ENCODE measurements around the gene BRIX1.

The BRIX1 gene

DNA sequence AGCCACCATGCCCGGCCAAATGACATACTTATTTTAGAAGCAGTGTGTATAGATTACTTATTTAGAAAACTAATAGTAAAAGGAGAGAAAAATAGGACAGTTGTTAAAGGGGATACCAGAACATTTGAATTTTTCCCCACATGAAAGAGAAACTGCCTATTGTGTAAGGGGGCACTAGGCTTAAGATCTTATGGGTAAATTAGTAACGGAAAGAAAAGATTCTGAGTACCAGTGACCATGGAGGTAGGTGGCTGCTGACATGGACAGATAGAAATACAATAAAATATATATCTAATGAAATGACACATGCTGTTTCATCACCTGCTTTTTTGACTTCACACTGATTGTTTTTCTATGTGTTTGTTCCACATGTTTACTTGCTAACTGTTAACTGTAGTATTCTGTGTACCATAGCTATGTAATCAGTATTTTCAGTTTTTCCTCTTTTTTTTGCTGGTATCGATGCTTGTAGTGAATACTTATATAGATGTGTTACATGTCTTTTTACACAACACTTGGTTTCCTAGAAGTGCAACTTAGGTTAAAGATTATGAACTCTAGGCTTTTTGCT lies 10.9 kb downstream of the BRIX1 start:
- no peak overlapping the region for H3K27ac ChIP-seq

DNA sequence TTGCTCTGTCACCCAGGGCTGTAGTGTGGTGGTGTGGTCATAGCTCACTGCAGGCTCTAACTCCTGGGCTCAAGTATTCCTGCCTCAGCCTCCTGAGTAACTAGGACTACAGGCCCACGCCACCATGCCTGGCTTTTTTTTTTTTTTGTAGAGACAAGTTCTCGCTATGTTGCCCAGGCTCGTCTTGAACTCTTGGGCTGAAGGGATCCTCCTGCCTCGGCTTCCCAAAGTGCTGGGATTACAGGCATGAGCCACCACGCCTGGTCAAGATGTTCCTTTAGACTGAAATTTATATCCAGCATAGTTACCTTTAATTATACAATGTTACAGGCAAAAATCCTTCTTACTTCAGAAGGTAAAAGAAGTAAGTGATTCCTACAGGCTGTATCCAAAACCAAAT lies 12.3 kb downstream of the BRIX1 start:
- H3K27ac ChIP-seq, result no peak overlapping the region; the same call in 1 of the 2 replicates

More for the DNA sequence above, 10.9 kb downstream of the BRIX1 start:
- TF ChIP-seq, protein P1, sequence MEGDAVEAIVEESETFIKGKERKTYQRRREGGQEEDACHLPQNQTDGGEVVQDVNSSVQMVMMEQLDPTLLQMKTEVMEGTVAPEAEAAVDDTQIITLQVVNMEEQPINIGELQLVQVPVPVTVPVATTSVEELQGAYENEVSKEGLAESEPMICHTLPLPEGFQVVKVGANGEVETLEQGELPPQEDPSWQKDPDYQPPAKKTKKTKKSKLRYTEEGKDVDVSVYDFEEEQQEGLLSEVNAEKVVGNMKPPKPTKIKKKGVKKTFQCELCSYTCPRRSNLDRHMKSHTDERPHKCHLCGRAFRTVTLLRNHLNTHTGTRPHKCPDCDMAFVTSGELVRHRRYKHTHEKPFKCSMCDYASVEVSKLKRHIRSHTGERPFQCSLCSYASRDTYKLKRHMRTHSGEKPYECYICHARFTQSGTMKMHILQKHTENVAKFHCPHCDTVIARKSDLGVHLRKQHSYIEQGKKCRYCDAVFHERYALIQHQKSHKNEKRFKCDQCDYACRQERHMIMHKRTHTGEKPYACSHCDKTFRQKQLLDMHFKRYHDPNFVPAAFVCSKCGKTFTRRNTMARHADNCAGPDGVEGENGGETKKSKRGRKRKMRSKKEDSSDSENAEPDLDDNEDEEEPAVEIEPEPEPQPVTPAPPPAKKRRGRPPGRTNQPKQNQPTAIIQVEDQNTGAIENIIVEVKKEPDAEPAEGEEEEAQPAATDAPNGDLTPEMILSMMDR (IDR thresholded peaks at IDR 0.05), result no peak
- no peak for TF ChIP-seq ZFX (IDR thresholded peaks at IDR 0.05; ENCODE audit: borderline replicate concordance)

DNA sequence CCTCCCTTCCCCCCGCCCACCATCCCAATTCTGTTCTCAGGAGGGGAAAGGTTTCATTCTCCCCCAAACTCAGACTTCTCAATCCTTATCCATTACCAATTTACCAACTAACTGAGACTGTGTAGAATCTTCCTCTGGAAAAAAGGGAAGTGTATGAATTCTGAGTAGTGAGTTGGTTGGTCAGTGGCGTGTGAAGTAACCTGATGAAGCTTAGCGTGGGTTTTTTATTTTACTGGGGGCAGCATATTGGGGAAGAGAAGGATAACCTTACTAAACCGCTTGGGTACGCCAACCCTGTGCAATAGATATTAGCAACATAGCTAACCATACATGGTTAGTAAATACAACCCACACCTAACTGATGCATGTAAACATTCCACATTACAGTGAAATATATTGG lies 12.8 kb downstream of the BRIX1 start:
- peak overlapping the region; percentile 91; the same call in 1 of the 2 replicates for H3K27ac ChIP-seq
- TF ChIP-seq, protein P1 (IDR thresholded peaks at IDR 0.05), result no peak
- no peak for TF ChIP-seq ZFX (IDR thresholded peaks at IDR 0.05; ENCODE audit: borderline replicate concordance)

More for the DNA sequence above, 12.3 kb downstream of the BRIX1 start:
- TF ChIP-seq, protein P1 (IDR thresholded peaks at IDR 0.05), result no peak
- no peak for TF ChIP-seq ZFX (IDR thresholded peaks at IDR 0.05; ENCODE audit: borderline replicate concordance)

DNA sequence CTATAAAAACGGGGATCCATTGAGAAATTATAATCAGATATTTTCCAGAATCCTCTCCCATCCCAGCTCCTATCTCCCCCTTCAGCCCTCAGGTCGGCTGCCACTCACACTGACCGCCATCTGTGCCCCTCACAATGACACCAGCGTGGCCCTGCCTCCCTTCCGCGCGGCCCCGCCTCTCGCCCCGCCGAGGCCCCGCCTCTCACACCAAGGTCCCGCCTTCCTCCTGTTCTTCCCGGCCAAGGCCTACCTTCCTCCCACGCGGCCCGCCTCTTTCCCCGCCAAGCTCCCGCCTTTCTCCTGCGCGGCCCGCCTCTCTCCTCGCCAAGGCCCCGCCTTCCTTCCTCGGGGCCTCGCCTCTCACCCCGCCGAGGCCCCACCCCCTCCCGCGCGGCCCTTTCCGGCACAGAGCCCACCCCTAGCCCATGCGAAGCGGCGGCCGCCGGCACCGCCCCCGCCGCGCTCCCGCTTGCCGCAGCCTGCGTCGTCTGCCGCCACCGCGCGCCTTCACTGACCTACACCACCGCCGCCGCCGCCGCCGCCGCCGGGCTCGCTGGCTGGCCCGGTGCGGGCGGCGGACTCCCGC lies 13.7 kb downstream of the BRIX1 start, which contains the start of gene DNAJC21:
DNAJC21 (plus strand) TSS at position 426 of the 586 bp plus-strand sequence. CDS start 261 bp downstream, outside the sequence.
- peak within 1 kb of the TSS; percentile 91 for H3K27ac ChIP-seq
- TF ChIP-seq, protein P1 (IDR thresholded peaks at IDR 0.05), result no peak
- no peak for TF ChIP-seq ZFX (IDR thresholded peaks at IDR 0.05; ENCODE audit: borderline replicate concordance)

DNA sequence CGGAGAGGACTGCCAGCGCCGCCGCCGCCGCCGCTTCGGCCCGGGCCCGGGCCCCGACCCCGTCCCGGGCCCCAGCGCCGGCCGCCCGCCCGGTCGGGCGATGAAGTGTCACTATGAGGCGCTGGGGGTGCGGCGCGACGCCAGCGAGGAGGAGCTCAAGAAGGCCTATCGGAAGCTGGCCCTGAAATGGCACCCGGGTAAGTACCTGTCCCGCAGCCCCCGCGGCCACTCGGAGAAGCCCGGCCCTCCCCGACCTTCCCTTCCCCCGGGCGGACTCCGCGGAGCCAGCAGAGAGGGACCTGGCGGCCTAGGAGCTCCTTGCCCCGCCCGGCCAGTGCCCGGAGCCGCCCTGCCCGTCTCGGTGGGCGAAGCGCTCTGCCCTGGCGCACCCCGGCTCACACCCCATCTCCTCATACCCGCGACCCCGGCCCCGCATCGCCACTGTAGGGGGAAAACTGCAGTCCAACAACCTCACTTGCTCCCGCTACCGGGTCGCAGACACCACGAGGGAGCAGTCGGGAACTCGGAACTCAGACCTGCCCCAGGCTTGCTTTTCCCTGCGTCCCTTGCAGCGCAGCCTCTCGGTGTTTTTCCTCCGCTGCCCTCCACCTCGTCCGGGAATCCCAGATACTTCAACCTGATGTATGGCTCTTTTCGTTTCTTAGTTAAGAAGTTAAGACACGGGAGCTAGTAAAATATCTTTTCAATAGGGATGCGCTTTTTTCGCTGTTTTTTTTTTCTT lies 14.4 kb downstream of the BRIX1 start:
- TF ChIP-seq ZFX (IDR thresholded peaks at IDR 0.05; ENCODE audit: borderline replicate concordance), result no peak
- TF ChIP-seq, protein P1 (IDR thresholded peaks at IDR 0.05), result no peak; the same call in 1 of the 2 replicates
- H3K27ac ChIP-seq, result peak overlapping the region; percentile 91

DNA sequence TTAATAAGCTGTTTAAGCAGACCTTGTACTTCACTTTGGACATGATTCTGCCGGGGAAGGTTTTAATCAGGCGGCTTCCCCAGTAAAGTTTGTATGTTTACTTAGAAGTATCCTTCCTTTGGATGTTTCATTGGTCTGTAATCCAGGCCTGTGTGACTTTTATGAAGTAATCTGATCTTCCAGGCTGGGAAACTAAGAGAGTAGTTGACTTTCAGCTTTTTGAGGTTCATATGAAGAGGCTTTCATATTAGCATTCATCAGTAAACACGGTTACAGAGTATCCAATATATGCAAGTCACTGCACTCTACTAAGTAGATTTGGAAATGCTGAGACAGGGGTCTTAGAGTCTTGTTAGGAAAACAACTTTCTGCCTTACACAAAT lies 14.9 kb downstream of the BRIX1 start:
- TF ChIP-seq, protein P1 (IDR thresholded peaks at IDR 0.05), result no peak
- TF ChIP-seq ZFX (IDR thresholded peaks at IDR 0.05; ENCODE audit: borderline replicate concordance), result no peak
- peak overlapping the region; percentile 91 for H3K27ac ChIP-seq

Data from 22Rv1 (cell line).